Measurements from ENCODE around the gene GOLGA7B. TPM values are rescaled to one million over a fixed set of nuclear protein-coding genes. Genes with fewer than 3 reads are reported as not detected.
A peak's percentile ranks its signal among the peaks of the same experiment; 100 is the strongest.
"Not testable (repeated sequence)": the region's sequence is repeated elsewhere in the genome, so short reads cannot be mapped to it uniquely, and the experiment has no call there.

Gene GOLGA7B
- total RNA-seq, 1 donor from 2014 or later = 2.5 TPM

GRCh38 chr10:97842656-97843280 is 6.9 kb upstream of the GOLGA7B start:
- no peaks in the 10 kb centered on the region for H3K9me3 Mint-ChIP-seq (ENCODE audit: unreplicated experiment)

GRCh38 chr10:97843281-97843671 is 6.4 kb upstream of the GOLGA7B start:
- peaks cover 4% of the 10 kb centered on the region for H3K27me3 Mint-ChIP-seq (ENCODE audit: unreplicated experiment)
- TF ChIP-seq CTCF (IDR thresholded peaks at IDR 0.05; ENCODE audit: unreplicated experiment) = no peak
- H3K9me3 Mint-ChIP-seq (ENCODE audit: unreplicated experiment) = no peaks in the 10 kb centered on the region
- H3K36me3 Mint-ChIP-seq (ENCODE audit: low read depth, unreplicated experiment) = no peaks in the 10 kb centered on the region
- H3K27ac Mint-ChIP-seq (ENCODE audit: unreplicated experiment) = peak overlapping the region; percentile 79
- no peak for DNase-seq (ENCODE audit: low spot score)
- no peak overlapping the region for H3K4me3 Mint-ChIP-seq (ENCODE audit: unreplicated experiment)
- H3K4me1 Mint-ChIP-seq (ENCODE audit: unreplicated experiment) = peaks cover 14% of the 10 kb centered on the region

More at GRCh38 chr10:97842656-97843280, 6.9 kb upstream of the GOLGA7B start:
- peak overlapping the region; percentile 79 for H3K27ac Mint-ChIP-seq (ENCODE audit: unreplicated experiment)
- TF ChIP-seq CTCF (IDR thresholded peaks at IDR 0.05; ENCODE audit: unreplicated experiment) = no peak
- peaks cover 4% of the 10 kb centered on the region for H3K27me3 Mint-ChIP-seq (ENCODE audit: unreplicated experiment)
- H3K4me1 Mint-ChIP-seq (ENCODE audit: unreplicated experiment) = peaks cover 14% of the 10 kb centered on the region
- DNase-seq (ENCODE audit: low spot score) = no peak
- no peaks in the 10 kb centered on the region for H3K36me3 Mint-ChIP-seq (ENCODE audit: low read depth, unreplicated experiment)
- H3K4me3 Mint-ChIP-seq (ENCODE audit: unreplicated experiment) = no peak overlapping the region

GRCh38 chr10:97843972-97844371 is 5.7 kb upstream of the GOLGA7B start:
- H3K27me3 Mint-ChIP-seq (ENCODE audit: unreplicated experiment); H3K27ac Mint-ChIP-seq (ENCODE audit: unreplicated experiment); H3K36me3 Mint-ChIP-seq (ENCODE audit: low read depth, unreplicated experiment); H3K9me3 Mint-ChIP-seq (ENCODE audit: unreplicated experiment); H3K4me3 Mint-ChIP-seq (ENCODE audit: unreplicated experiment); DNase-seq (ENCODE audit: low spot score): not testable (repeated sequence)
- peaks cover 16% of the 10 kb centered on the region for H3K4me1 Mint-ChIP-seq (ENCODE audit: unreplicated experiment)

GRCh38 chr10:97844678-97845077 is 5.0 kb upstream of the GOLGA7B start:
- Mint-ChIP-seq H3K4me1 (ENCODE audit: unreplicated experiment) (peaks cover 20% of the 10 kb centered on the region), H3K36me3 (ENCODE audit: low read depth, unreplicated experiment) (no peaks in the 10 kb centered on the region), H3K4me3 (ENCODE audit: unreplicated experiment) (no peak overlapping the region), H3K27ac (ENCODE audit: unreplicated experiment) (no peak overlapping the region), H3K27me3 (ENCODE audit: unreplicated experiment) (peaks cover 8% of the 10 kb centered on the region), H3K9me3 (ENCODE audit: unreplicated experiment) (no peaks in the 10 kb centered on the region)
- no peak for TF ChIP-seq CTCF (IDR thresholded peaks at IDR 0.05; ENCODE audit: unreplicated experiment)
- DNase-seq (ENCODE audit: low spot score) = no peak

- Mint-ChIP-seq H3K27ac (ENCODE audit: unreplicated experiment) (no peak overlapping the region), H3K9me3 (ENCODE audit: unreplicated experiment) (no peaks in the 10 kb centered on the region), H3K27me3 (ENCODE audit: unreplicated experiment) (peaks cover 9% of the 10 kb centered on the region), H3K4me3 (ENCODE audit: unreplicated experiment) (peak overlapping the region; percentile 90), H3K36me3 (ENCODE audit: low read depth, unreplicated experiment) (no peaks in the 10 kb centered on the region), H3K4me1 (ENCODE audit: unreplicated experiment) (peaks cover 6% of the 10 kb centered on the region)
- no peak for TF ChIP-seq CTCF (IDR thresholded peaks at IDR 0.05; ENCODE audit: unreplicated experiment)
- DNase-seq (ENCODE audit: low spot score) = no peak
Observed at GRCh38 chr10:97849103-97849686, 448 bp upstream of the GOLGA7B start.

Data from endothelial cell (in vitro differentiated cells).